Pulmonary artery endothelial cell (primary cell): ENCODE measurements around the gene SYMPK. TPM values are rescaled to one million over a fixed set of nuclear protein-coding genes. Genes with fewer than 3 reads are reported as not detected.
"Not testable (repeated sequence)": the region's sequence is repeated elsewhere in the genome, so short reads cannot be mapped to it uniquely, and the experiment has no call there.

ENCODE experiments used
- DNase-seq: peaks from one replicate; pipeline ENCODE4 v3.0.0-alpha.2; 2011; ENCODE audit warnings: low read depth, low spot score
- total RNA-seq: library from RNA; depleted of rRNA; stranded (reverse); fragments of >200 nt; gene quantifications from 2 replicates; pipeline ENCODE4 v1.2.3, GENCODE V29; 2014

The SYMPK gene
- total RNA-seq, 1 donor from 2014 or later, result 34.1 TPM

- DNase-seq, result no peak
Measured at GRCh38 chr19:45804140-45804958, 58.6 kb downstream of the SYMPK start.

DNA sequence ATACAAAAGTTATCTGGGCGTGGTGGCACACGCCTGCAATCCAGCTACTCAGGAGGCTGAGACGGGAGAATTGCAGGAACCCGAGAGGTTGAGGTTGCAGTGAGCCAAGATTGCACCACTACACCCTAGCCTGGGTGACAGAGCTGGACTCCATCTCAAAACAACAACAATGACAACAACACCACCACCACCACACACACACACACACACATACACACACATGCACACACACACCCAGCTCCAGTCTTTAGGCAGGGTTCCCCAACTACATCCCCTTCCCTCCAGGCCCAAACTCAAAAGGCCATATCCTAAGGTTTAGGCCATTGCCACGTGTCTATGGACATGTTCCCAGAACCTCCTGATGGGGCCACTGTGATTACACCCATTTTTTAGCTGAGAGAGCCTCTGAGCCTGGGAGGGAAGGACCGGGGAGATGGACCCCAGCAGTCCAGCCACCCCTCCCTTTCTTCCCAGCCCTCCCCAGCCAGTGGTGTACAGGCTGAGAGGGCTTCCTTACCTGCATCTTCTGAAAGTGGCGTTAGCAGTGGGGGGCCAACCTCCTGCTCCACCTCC lies 61.3 kb downstream of the SYMPK start:
- no peak for DNase-seq

GRCh38 chr19:45800070-45800553 lies 62.8 kb downstream of the SYMPK start:
- DNase-seq, result no peak

GRCh38 chr19:45799541-45799940 lies 63.4 kb downstream of the SYMPK start:
- DNase-seq, result not testable (repeated sequence)

GRCh38 chr19:45798995-45799517 lies 63.9 kb downstream of the SYMPK start:
- no peak for DNase-seq

GRCh38 chr19:45794627-45795026 lies 68.3 kb downstream of the SYMPK start:
- DNase-seq, result no peak

DNA sequence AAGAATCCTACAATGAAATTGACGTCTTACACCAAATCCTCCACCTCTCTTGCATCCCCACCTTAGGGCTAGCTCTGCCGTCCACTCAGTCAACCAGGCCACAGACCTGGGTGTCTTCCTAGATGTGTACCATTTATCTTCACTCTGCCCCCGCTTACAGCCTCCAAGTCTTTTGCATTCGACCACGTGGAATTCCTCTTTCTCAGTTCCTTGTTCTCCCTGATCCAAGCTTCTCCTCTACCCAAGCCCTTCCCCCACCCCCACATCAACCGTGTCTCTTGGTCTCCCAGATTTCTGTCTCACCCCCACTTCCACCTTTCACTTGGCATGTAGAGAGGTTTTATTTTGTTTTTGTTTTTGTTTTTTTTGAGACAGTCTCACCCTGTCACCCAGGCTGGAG lies 69.1 kb downstream of the SYMPK start:
- DNase-seq, result no peak

- DNase-seq, result no peak
Measured at GRCh38 chr19:45793178-45793564, 69.8 kb downstream of the SYMPK start.

DNA sequence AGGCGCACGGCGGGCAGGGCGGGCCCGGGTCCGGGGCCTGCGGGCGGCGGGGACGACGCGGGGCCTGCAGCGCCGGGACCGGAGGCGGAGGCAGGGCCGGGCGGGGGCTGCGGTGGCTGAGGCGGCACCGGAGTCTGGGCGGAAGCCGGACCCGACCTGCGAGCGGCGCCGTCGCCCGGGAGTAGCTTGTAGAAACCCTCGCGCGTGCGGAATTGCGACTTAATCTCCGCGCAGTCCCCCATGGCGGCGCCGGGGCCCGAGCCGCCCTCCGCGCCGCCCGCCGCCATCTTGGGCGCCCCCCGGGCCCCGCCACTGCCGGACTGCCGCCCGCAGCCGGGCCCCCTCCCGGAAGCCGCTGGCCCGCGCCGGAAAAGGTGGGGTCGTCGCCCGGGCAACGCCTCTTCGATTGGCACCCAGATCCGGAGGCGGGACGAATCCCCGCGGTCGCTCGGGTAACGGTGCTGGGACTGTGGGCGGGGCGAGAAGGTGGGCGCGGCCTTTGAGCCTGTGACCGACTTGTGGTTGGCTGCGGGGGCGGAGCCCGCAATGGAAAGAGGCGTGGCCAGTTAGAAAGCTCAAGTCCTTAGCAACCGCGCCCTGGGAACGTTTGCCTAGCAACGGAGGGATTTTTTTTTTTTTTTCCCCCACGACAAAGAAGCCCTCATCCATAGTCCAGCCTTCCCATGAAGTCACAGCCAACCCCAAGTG lies 70.3 kb downstream of the SYMPK start, which contains the start of gene DMWD:
DMWD (minus strand) TSS at position 376 of the 708 bp plus-strand sequence; CDS start at position 287, 89 bp downstream.
- peak; percentile 96 for DNase-seq

DNA sequence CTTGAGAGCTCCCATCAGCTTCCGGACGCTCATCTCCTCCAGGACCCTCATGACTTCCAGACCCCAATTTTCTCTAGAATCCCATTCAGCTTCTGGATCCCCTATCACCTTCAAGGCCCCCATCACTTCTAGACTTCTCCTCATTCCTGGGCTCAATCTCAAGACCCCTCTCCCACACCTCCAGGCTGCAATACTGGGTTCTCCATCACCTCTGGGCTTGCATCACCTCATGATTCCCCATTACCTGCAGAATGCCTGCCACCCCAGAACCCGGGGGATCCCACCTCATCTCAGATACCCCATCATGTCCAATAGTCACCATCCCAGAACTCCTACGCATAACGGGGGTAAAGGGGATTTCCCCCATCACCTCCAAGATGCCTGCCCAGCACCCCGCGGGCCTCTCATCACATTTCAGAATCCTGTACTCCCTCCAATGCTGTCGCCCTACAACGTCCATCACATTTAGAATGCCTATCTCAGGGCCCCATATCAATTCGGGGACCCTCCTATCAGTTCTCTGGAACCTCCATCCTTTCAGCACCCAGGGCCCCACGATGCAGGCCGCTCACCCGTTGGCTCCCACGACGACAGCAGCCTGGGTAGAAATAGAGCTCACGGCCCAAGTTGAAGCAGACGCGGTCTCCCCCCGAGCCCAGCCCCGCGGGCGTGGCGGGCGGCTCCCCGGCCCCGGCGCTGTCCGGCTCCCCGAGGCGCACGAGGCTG lies 71.0 kb downstream of the SYMPK start:
- DNase-seq, result no peak

GRCh38 chr19:45790942-45791341 lies 72.0 kb downstream of the SYMPK start:
- DNase-seq, result no peak

GRCh38 chr19:45789035-45789786 lies 73.7 kb downstream of the SYMPK start:
- no peak for DNase-seq

GRCh38 chr19:45786533-45786894 lies 76.4 kb downstream of the SYMPK start:
- DNase-seq, result no peak

GRCh38 chr19:45785781-45786532 lies 77.0 kb downstream of the SYMPK start:
- DNase-seq, result no peak

GRCh38 chr19:45785097-45785496 lies 77.8 kb downstream of the SYMPK start:
- no peak for DNase-seq

GRCh38 chr19:45784096-45784495 lies 78.9 kb downstream of the SYMPK start:
- no peak for DNase-seq

- DNase-seq, result no peak
Measured at GRCh38 chr19:45782820-45783785, 79.8 kb downstream of the SYMPK start.

DNA sequence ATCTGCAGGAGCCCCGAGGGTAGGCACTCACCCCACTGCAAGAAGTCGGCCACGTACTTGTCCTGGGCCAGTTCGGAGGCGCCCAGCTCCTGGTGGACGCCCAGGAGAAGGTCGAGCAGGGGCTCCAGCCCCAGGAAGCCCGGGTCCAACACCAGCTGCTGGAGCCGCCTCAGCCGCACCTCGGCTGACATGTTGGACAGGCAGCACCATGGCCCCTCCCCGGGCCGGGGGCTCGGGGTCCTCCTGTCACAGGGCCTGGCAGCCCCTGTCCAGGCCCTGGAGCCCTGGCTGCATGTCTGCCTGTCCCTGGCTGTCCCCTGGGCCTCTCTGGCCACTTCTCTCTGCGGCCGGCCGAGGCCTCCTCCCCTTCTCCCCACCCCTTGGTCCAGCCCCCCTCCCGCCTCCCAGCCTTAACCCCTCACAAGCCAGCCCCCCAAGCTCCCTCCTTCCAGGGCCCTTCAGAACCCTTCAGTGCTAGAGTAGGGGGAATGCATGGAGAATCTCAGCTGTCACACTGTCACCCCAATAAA lies 80.7 kb downstream of the SYMPK start, which contains the start of gene DMPK:
DMPK (minus strand) TSS at position 329 of the 530 bp plus-strand sequence; CDS start at position 191, 138 bp downstream.
- DNase-seq, result no peak
